T-helper 2 cell treated with Interferon-gamma antibody and Interleukin-4, amounts not matched to agents 5 μg/mL and 100 μg/mL, for 36 hours (primary cell): Measurements from ENCODE around the gene ZC3H4.

Source experiments
- DNase-seq: peaks from one replicate; pipeline ENCODE4 v3.0.0; 2021; ENCODE audit warnings: low spot score
- H3K27ac Mint-ChIP-seq: one replicate; pipeline ENCODE4 v1.8.0; 2021; ENCODE audit warnings: mild to moderate bottlenecking, mixed read lengths
- H3K27me3 Mint-ChIP-seq: one replicate; pipeline ENCODE4 v1.8.0; 2021; ENCODE audit warnings: low read depth, mixed read lengths
- H3K36me3 Mint-ChIP-seq: one replicate; pipeline ENCODE4 v1.8.0; 2021; ENCODE audit warnings: low read depth, mixed read lengths
- H3K4me1 Mint-ChIP-seq: one replicate; pipeline ENCODE4 v1.8.0; 2021; ENCODE audit warnings: low read depth, mixed read lengths
- H3K4me3 Mint-ChIP-seq: one replicate; pipeline ENCODE4 v1.8.0; 2022; ENCODE audit warnings: mild to moderate bottlenecking, moderate library complexity, mixed read lengths
- H3K9me3 Mint-ChIP-seq: one replicate; pipeline ENCODE4 v1.8.0; 2021; ENCODE audit warnings: mixed read lengths

The ZC3H4 gene

GRCh38 chr19:47125669-47125938 lies 12.0 kb upstream of the ZC3H4 start:
- Mint-ChIP-seq H3K9me3 (peaks cover 7% of the 10 kb centered on the region), H3K27me3 (peaks cover 3% of the 10 kb centered on the region), H3K27ac (no peak overlapping the region), H3K4me1 (peaks cover 5% of the 10 kb centered on the region), H3K4me3 (no peak overlapping the region), H3K36me3 (peaks cover 3% of the 10 kb centered on the region)
- no peak for DNase-seq

GRCh38 chr19:47124937-47125668 lies 11.5 kb upstream of the ZC3H4 start:
- H3K9me3 Mint-ChIP-seq: peaks cover 2% of the 10 kb centered on the region
- H3K27me3 Mint-ChIP-seq: no peaks in the 10 kb centered on the region
- no peaks in the 10 kb centered on the region for H3K36me3 Mint-ChIP-seq
- H3K27ac Mint-ChIP-seq: no peak overlapping the region
- H3K4me3 Mint-ChIP-seq: no peak overlapping the region
- no peak for DNase-seq
- H3K4me1 Mint-ChIP-seq: peaks cover 2% of the 10 kb centered on the region

DNA sequence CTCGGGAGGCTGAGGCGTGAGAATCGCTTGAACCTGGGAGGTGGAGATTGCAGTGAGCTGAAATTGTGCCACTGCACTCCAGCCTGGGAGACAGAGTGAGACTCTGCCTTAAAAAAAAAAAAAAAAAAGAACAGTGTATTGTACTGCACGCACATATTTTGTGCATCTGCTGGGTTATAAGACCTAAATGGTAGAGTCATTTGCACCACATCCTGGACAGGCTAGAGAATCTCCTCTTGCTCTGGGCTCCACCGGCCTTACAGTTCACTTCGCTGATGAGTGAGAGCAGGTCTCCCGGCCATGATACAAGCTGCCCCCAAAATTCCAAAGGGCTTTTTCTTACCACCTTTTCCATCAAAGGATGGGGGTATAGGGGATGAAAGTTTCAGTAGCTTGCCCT lies 9.8 kb upstream of the ZC3H4 start:
- Mint-ChIP-seq H3K9me3 (no peaks in the 10 kb centered on the region), H3K4me1 (peaks cover 2% of the 10 kb centered on the region), H3K4me3 (no peak overlapping the region), H3K36me3 (no peaks in the 10 kb centered on the region), H3K27ac (no peak overlapping the region), H3K27me3 (no peaks in the 10 kb centered on the region)
- DNase-seq: no peak

DNA sequence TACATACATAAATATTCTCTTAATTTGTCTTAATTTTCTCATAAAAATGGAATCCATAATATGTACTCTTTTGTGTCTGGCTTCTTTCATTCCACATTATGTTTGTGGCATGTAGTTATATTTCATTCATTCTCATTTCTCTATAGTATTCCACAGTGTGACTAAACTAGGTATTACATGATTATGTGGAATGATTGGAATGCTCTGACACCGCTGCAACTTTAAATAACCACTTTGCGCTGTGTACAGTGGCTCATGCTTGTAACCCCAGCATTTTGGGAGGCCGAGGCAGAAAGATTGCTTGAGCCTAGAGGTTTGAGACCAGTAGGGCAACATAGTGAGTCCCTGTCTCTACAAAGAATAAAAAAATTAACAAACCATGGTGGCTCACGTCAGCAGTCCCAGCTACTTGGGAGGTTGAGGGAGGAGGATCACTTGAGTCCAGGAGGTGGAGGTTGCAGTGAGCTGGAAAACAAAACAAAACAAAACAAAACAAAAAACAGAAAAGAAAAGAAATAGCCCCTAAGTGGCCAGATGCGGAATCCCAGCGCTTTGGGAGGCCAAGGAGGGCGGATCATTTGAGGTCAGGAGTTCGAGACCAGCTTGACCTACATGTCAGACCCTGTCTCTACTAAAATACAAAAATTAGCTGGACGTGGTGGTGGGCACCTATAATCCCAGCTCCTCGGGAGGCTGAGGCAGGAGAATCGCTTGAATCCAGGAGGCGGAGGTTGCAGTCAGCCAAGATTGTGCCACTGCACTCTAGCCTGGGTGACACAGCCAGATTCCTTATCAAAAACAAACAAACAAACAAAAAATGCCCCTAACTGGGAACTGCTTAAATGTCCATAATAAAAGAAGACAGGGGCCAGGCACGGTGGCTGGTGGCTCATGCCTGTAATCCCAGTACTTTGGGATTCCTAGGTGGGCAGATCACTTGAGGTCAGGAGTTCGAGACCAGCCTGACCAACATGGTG lies 9.1 kb upstream of the ZC3H4 start:
- H3K27ac Mint-ChIP-seq: no peak overlapping the region
- H3K36me3 Mint-ChIP-seq: no peaks in the 10 kb centered on the region
- no peaks in the 10 kb centered on the region for H3K27me3 Mint-ChIP-seq
- H3K9me3 Mint-ChIP-seq: no peaks in the 10 kb centered on the region
- peaks cover 2% of the 10 kb centered on the region for H3K4me1 Mint-ChIP-seq
- DNase-seq: no peak
- no peak overlapping the region for H3K4me3 Mint-ChIP-seq

DNA sequence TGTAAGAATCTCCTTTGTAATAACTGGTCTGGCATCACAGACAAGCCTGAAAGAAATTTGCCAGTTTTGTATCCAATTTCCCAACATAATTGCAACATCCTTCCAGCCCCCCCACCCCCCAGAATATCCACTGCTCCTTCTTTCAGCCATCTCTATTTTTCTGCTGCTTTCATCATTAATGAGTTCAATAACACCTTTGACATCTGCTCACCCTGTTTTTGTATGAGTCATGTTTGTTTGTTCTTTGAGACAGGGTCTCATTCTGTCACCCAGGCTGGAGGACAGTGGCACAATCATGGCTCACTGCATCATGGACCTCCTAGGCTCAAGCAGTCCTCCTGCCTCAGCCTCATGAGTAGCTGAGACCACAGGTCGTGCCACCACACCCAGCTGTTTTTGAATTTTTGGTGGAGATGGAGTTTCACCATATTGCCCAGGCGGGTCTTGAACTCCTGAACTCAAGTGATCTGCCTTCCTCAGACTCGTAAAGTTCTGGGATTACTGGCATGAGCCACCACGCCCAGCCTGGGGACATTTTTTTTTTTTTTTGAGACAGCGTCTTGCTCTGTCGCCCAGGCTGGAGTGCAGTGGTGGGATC lies 7.0 kb upstream of the ZC3H4 start:
- Mint-ChIP-seq H3K27ac (no peak overlapping the region), H3K27me3 (no peaks in the 10 kb centered on the region), H3K36me3 (no peaks in the 10 kb centered on the region), H3K9me3 (no peaks in the 10 kb centered on the region), H3K4me3 (no peak overlapping the region), H3K4me1 (peaks cover 2% of the 10 kb centered on the region)
- DNase-seq: no peak

- H3K4me3 Mint-ChIP-seq: peak overlapping the region; percentile 95
- H3K27ac Mint-ChIP-seq: peak overlapping the region; percentile 100
- no peaks in the 10 kb centered on the region for H3K9me3 Mint-ChIP-seq
- H3K27me3 Mint-ChIP-seq: no peaks in the 10 kb centered on the region
- peaks cover 18% of the 10 kb centered on the region for H3K4me1 Mint-ChIP-seq
- DNase-seq: no peak
- peaks cover 30% of the 10 kb centered on the region for H3K36me3 Mint-ChIP-seq
Observed at GRCh38 chr19:47113850-47114651, 475 bp upstream of the ZC3H4 start.

GRCh38 chr19:47112166-47112996 lies 1.2 kb downstream of the ZC3H4 start:
- H3K27ac Mint-ChIP-seq: peak overlapping the region; percentile 100
- peaks cover 42% of the 10 kb centered on the region for H3K36me3 Mint-ChIP-seq
- H3K9me3 Mint-ChIP-seq: no peaks in the 10 kb centered on the region
- peak; percentile 77 for DNase-seq
- no peaks in the 10 kb centered on the region for H3K27me3 Mint-ChIP-seq
- H3K4me1 Mint-ChIP-seq: peaks cover 33% of the 10 kb centered on the region
- H3K4me3 Mint-ChIP-seq: peak overlapping the region; percentile 95

DNA sequence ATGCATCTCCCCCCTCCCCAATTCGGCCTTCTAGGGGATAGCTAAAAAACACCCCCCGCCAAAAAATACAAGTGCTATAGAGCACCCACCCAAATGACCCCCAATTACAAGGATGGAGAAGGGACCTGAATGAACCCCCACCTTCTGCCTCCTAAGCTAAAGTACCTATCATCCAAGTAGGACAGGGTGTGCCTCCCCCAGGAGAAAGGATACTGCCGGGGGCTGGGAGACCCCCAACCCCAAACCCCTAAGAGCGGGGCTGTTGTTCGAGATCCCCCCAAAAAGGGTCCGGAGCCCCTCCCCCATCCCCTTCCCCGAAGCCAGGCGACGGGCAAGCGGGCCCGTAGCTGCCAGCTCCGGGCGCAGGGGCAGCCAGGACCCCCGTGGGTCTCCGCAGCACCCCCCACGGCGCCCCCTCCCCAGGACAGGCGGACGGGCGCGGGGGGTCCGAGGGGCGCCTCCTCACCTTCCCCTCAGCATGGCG lies 1.9 kb downstream of the ZC3H4 start:
- peaks cover 47% of the 10 kb centered on the region for H3K36me3 Mint-ChIP-seq
- H3K4me3 Mint-ChIP-seq: peak overlapping the region; percentile 95
- H3K9me3 Mint-ChIP-seq: no peaks in the 10 kb centered on the region
- no peaks in the 10 kb centered on the region for H3K27me3 Mint-ChIP-seq
- peaks cover 40% of the 10 kb centered on the region for H3K4me1 Mint-ChIP-seq
- H3K27ac Mint-ChIP-seq: peak overlapping the region; percentile 100
- no peak for DNase-seq

GRCh38 chr19:47111006-47111621 lies 2.5 kb downstream of the ZC3H4 start:
- no peaks in the 10 kb centered on the region for H3K9me3 Mint-ChIP-seq
- DNase-seq: peak; percentile 47
- no peaks in the 10 kb centered on the region for H3K27me3 Mint-ChIP-seq
- H3K4me3 Mint-ChIP-seq: peak overlapping the region; percentile 95
- peaks cover 46% of the 10 kb centered on the region for H3K4me1 Mint-ChIP-seq
- H3K36me3 Mint-ChIP-seq: peaks cover 48% of the 10 kb centered on the region
- peak overlapping the region; percentile 100 for H3K27ac Mint-ChIP-seq

DNA sequence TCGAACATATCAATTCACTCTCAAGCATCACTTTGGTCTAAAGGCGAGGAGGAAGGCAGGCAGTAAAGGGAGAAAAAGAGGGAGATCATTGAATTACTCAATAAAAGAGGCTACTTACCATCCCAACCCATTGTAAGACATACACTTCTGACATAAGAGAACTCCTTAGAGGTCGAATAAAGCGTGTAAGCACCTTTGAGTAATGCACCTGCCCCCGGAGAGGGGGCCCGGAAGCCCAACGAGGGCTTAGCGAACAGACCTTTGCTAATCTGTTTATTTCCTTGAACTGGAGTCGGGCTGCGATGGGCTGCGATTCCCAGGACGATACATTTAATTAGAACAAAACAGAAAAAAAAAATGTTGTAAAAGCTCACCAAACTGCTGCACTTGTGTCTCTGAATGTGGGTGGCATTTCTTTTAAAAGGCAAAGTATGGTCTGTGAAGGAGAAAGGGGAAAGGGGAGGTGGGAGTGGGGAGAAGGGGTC lies 3.0 kb downstream of the ZC3H4 start:
- peaks cover 51% of the 10 kb centered on the region for H3K4me1 Mint-ChIP-seq

GRCh38 chr19:47109541-47110375 lies 3.8 kb downstream of the ZC3H4 start:
- Mint-ChIP-seq H3K4me3 (peak overlapping the region; percentile 95), H3K36me3 (peaks cover 59% of the 10 kb centered on the region), H3K27ac (peak overlapping the region; percentile 100), H3K9me3 (no peaks in the 10 kb centered on the region), H3K27me3 (no peaks in the 10 kb centered on the region), H3K4me1 (peaks cover 54% of the 10 kb centered on the region)
- peak; percentile 79 for DNase-seq

More for the DNA sequence above, 3.0 kb downstream of the ZC3H4 start:
- H3K27me3 Mint-ChIP-seq: no peaks in the 10 kb centered on the region
- H3K27ac Mint-ChIP-seq: peak overlapping the region; percentile 100
- H3K9me3 Mint-ChIP-seq: no peaks in the 10 kb centered on the region
- DNase-seq: no peak
- peaks cover 53% of the 10 kb centered on the region for H3K36me3 Mint-ChIP-seq
- peak overlapping the region; percentile 95 for H3K4me3 Mint-ChIP-seq

DNA sequence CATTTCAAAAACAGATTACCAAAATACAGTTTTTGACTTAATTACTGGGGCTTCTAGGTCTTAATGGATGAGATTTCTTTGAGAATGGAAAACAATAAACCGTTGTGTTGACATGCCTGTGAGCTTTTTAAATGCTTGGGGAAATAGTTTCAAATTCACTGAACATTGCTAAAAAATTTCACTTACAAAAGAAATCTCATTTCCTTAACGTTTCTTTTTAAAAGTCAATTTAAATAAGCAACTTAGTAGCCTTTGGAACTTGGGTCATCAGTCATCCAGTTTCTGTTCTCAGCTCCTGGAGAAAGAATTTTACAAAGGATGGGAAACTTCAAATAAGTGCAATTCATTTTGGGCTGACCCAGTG lies 4.4 kb downstream of the ZC3H4 start:
- Mint-ChIP-seq H3K27ac (peak overlapping the region; percentile 100), H3K36me3 (peaks cover 59% of the 10 kb centered on the region), H3K27me3 (no peaks in the 10 kb centered on the region), H3K4me3 (peak overlapping the region; percentile 95), H3K9me3 (no peaks in the 10 kb centered on the region), H3K4me1 (peaks cover 53% of the 10 kb centered on the region)
- DNase-seq: no peak
